ENCODE measurements around the gene ATG16L1. TPM values are rescaled to one million over a fixed set of nuclear protein-coding genes. Genes with fewer than 3 reads are reported as not detected.
A peak's percentile ranks its signal among the peaks of the same experiment; 100 is the strongest.

Gene ATG16L1
- total RNA-seq, 5 donors from 2014 or later (not counting 1 experiment from before 2014, with no cell fraction given): 73.9 to 117 (median 83.4) TPM

GRCh38 chr2:233243348-233243747 lies 8.1 kb upstream of the ATG16L1 start:
- Mint-ChIP-seq H3K27ac (peak overlapping the region; percentile 75 to 84), H3K4me1 (peaks cover 69 to 76% (median 73%) of the 10 kb centered on the region in 3 donors), H3K4me3 (no peak overlapping the region), H3K36me3 (no peaks in the 10 kb centered on the region), H3K27me3 (no peaks in the 10 kb centered on the region), H3K9me3 (no peaks in the 10 kb centered on the region)
- Histone ChIP-seq H3K27ac (ENCODE audit: low read length) (no peak overlapping the region), H3K4me1 (ENCODE audit: control insufficient read depth in 1 of 2, extremely low read depth in 1 of 2, insufficient read depth in 2 of 2, low read length in 2 of 2) (peaks cover 30 to 54% of the 10 kb centered on the region in 2 experiments), H3K9me3 (no peaks in the 10 kb centered on the region), H3K27me3 (replicated peaks in 1 of 2; ENCODE audit: control insufficient read depth in 2 of 2, extremely low read depth in 1 of 2, insufficient read depth in 2 of 2, low read length in 1 of 2) (no peaks in the 10 kb centered on the region), H3K36me3 (ENCODE audit: control insufficient read depth in 2 of 2, extremely low read depth in 1 of 2, insufficient read depth in 1 of 2, low read length in 1 of 2) (no peaks in the 10 kb centered on the region), H3K4me3 (ENCODE audit: control insufficient read depth in 1 of 2, extremely low read depth in 1 of 2, low read length in 1 of 2) (no peak overlapping the region)
- ATAC-seq (replicated peaks in 1 of 4) (no peak), DNase-seq (no peak)
- WGBS (ENCODE audit: insufficient coverage): 100% methylated on average over 3 of the region's 4 CpGs
- CTCF ChIA-PET: interaction anchor here in 1 of 2 donors (0.7 kb wide), 1 partner anchor 9 kb away, joined by 3 read pairs; no protein-coding TSS in a partner anchor
- POLR2A ChIA-PET: no interaction called here

GRCh38 chr2:233244818-233245217 lies 6.7 kb upstream of the ATG16L1 start:
- Histone ChIP-seq H3K36me3 (ENCODE audit: control insufficient read depth in 2 of 2, extremely low read depth in 1 of 2, insufficient read depth in 1 of 2, low read length in 1 of 2) (no peaks in the 10 kb centered on the region), H3K27me3 (replicated peaks in 1 of 2; ENCODE audit: control insufficient read depth in 2 of 2, extremely low read depth in 1 of 2, insufficient read depth in 2 of 2, low read length in 1 of 2) (no peaks in the 10 kb centered on the region), H3K4me3 (ENCODE audit: control insufficient read depth in 1 of 2, extremely low read depth in 1 of 2, low read length in 1 of 2) (no peak overlapping the region), H3K4me1 (ENCODE audit: control insufficient read depth in 1 of 2, extremely low read depth in 1 of 2, insufficient read depth in 2 of 2, low read length in 2 of 2) (peaks cover 34 to 45% of the 10 kb centered on the region in 2 experiments), H3K9me3 (no peaks in the 10 kb centered on the region), H3K27ac (ENCODE audit: low read length) (peak overlapping the region; percentile 10)
- CTCF ChIA-PET: no interaction called here
- H3K27me3 Mint-ChIP-seq: no peaks in the 10 kb centered on the region
- DNase-seq (no peak), ATAC-seq (replicated peaks in 1 of 4) (no peak)
- peaks cover 64 to 74% (median 72%) of the 10 kb centered on the region in 3 donors for H3K4me1 Mint-ChIP-seq
- WGBS (ENCODE audit: insufficient coverage): 80% methylated on average over 1 of the region's 5 CpGs
- H3K36me3 Mint-ChIP-seq: no peaks in the 10 kb centered on the region
- POLR2A ChIA-PET: no interaction called here
- peak overlapping the region; percentile 75 to 79 for H3K27ac Mint-ChIP-seq
- H3K4me3 Mint-ChIP-seq: no peak overlapping the region
- no peaks in the 10 kb centered on the region for H3K9me3 Mint-ChIP-seq

GRCh38 chr2:233245406-233245805 lies 6.1 kb upstream of the ATG16L1 start:
- no peaks in the 10 kb centered on the region for H3K27me3 ChIP-seq (replicated peaks in 1 of 2; ENCODE audit: control insufficient read depth in 2 of 2, extremely low read depth in 1 of 2, insufficient read depth in 2 of 2, low read length in 1 of 2)
- no peak for ATAC-seq (replicated peaks in 1 of 4)
- H3K27ac ChIP-seq (ENCODE audit: low read length): no peak overlapping the region
- DNase-seq: no peak
- H3K4me3 ChIP-seq (ENCODE audit: control insufficient read depth in 1 of 2, extremely low read depth in 1 of 2, low read length in 1 of 2): no peak overlapping the region
- ChIA-PET CTCF (no interaction called here), POLR2A (no interaction called here)
- no peaks in the 10 kb centered on the region for H3K36me3 ChIP-seq (ENCODE audit: control insufficient read depth in 2 of 2, extremely low read depth in 1 of 2, insufficient read depth in 1 of 2, low read length in 1 of 2)
- WGBS (ENCODE audit: insufficient coverage): no CpG with 5 or more reads among the region's 6 CpGs
- Mint-ChIP-seq H3K27ac (peak overlapping the region; percentile 79 to 80), H3K4me1 (peaks cover 67 to 74% (median 74%) of the 10 kb centered on the region in 3 donors), H3K27me3 (no peaks in the 10 kb centered on the region), H3K36me3 (no peaks in the 10 kb centered on the region), H3K9me3 (no peaks in the 10 kb centered on the region), H3K4me3 (no peak overlapping the region)
- no peaks in the 10 kb centered on the region for H3K9me3 ChIP-seq
- H3K4me1 ChIP-seq (ENCODE audit: control insufficient read depth in 1 of 2, extremely low read depth in 1 of 2, insufficient read depth in 2 of 2, low read length in 2 of 2): peaks cover 30 to 40% of the 10 kb centered on the region in 2 experiments

GRCh38 chr2:233247116-233247515 lies 4.4 kb upstream of the ATG16L1 start:
- Mint-ChIP-seq H3K27ac (peak overlapping the region; percentile 93 to 96), H3K27me3 (no peaks in the 10 kb centered on the region), H3K4me1 (peaks cover 59 to 69% (median 68%) of the 10 kb centered on the region in 3 donors), H3K36me3 (no peaks in the 10 kb centered on the region), H3K4me3 (peak overlapping the region in 2 of 3 donors; percentile 4 to 32), H3K9me3 (no peaks in the 10 kb centered on the region)
- CTCF ChIA-PET: interaction anchor here in 1 of 2 donors (1.1 kb wide), 1 partner anchor 78 kb away, joined by 3 read pairs; no protein-coding TSS in a partner anchor
- POLR2A ChIA-PET: no interaction called here
- Histone ChIP-seq H3K4me1 (ENCODE audit: control insufficient read depth in 1 of 2, extremely low read depth in 1 of 2, insufficient read depth in 2 of 2, low read length in 2 of 2) (peaks cover 25 to 33% of the 10 kb centered on the region in 2 experiments), H3K27me3 (replicated peaks in 1 of 2; ENCODE audit: control insufficient read depth in 2 of 2, extremely low read depth in 1 of 2, insufficient read depth in 2 of 2, low read length in 1 of 2) (no peaks in the 10 kb centered on the region), H3K9me3 (no peaks in the 10 kb centered on the region), H3K27ac (ENCODE audit: low read length) (peak overlapping the region; percentile 60), H3K4me3 (ENCODE audit: control insufficient read depth in 1 of 2, extremely low read depth in 1 of 2, low read length in 1 of 2) (no peak overlapping the region), H3K36me3 (ENCODE audit: control insufficient read depth in 2 of 2, extremely low read depth in 1 of 2, insufficient read depth in 1 of 2, low read length in 1 of 2) (no peaks in the 10 kb centered on the region)
- ATAC-seq (replicated peaks in 1 of 4): no peak
- WGBS (ENCODE audit: insufficient coverage): no CpG with 5 or more reads among the region's 2 CpGs
- no peak for DNase-seq

GRCh38 chr2:233247744-233248143 lies 3.7 kb upstream of the ATG16L1 start:
- ATAC-seq (replicated peaks in 1 of 4): peak in 3 of 4 experiments; percentile 58 to 66 (median 64)
- Mint-ChIP-seq H3K4me1 (peaks cover 59 to 72% (median 70%) of the 10 kb centered on the region in 3 donors), H3K27me3 (no peaks in the 10 kb centered on the region), H3K36me3 (peaks cover 1% of the 10 kb centered on the region), H3K4me3 (peak overlapping the region in 2 of 3 donors; percentile 4 to 32), H3K9me3 (no peaks in the 10 kb centered on the region), H3K27ac (peak overlapping the region; percentile 93 to 96)
- CTCF ChIA-PET: interaction anchor here in 1 of 2 donors (1.1 kb wide), 1 partner anchor 78 kb away, joined by 3 read pairs; no protein-coding TSS in a partner anchor
- H3K9me3 ChIP-seq: no peaks in the 10 kb centered on the region
- H3K36me3 ChIP-seq (ENCODE audit: control insufficient read depth in 2 of 2, extremely low read depth in 1 of 2, insufficient read depth in 1 of 2, low read length in 1 of 2): no peaks in the 10 kb centered on the region
- DNase-seq: peak in 8 of 35 experiments; percentile 9 to 66 (median 26)
- no peak overlapping the region for H3K4me3 ChIP-seq (ENCODE audit: control insufficient read depth in 1 of 2, extremely low read depth in 1 of 2, low read length in 1 of 2)
- H3K27me3 ChIP-seq (replicated peaks in 1 of 2; ENCODE audit: control insufficient read depth in 2 of 2, extremely low read depth in 1 of 2, insufficient read depth in 2 of 2, low read length in 1 of 2): no peaks in the 10 kb centered on the region
- POLR2A ChIA-PET: no interaction called here
- peaks cover 26 to 36% of the 10 kb centered on the region in 2 experiments for H3K4me1 ChIP-seq (ENCODE audit: control insufficient read depth in 1 of 2, extremely low read depth in 1 of 2, insufficient read depth in 2 of 2, low read length in 2 of 2)
- peak overlapping the region; percentile 60 for H3K27ac ChIP-seq (ENCODE audit: low read length)

- ChIA-PET CTCF (interaction anchor here (0.6 to 1.7 kb wide), 5 partner anchors 14 to 643 kb away, joined by 3 to 6 read pairs (median 3); no protein-coding TSS in a partner anchor), POLR2A (no interaction called here)
- no peaks in the 10 kb centered on the region for H3K9me3 ChIP-seq
- H3K36me3 ChIP-seq (ENCODE audit: control insufficient read depth in 2 of 2, extremely low read depth in 1 of 2, insufficient read depth in 1 of 2, low read length in 1 of 2): peaks cover 0 to 5% of the 10 kb centered on the region in 2 donors
- Mint-ChIP-seq H3K36me3 (peaks cover 10% of the 10 kb centered on the region), H3K9me3 (no peaks in the 10 kb centered on the region), H3K27me3 (no peaks in the 10 kb centered on the region), H3K27ac (peak overlapping the region; percentile 88 to 89), H3K4me1 (peaks cover 61 to 72% (median 72%) of the 10 kb centered on the region in 3 donors), H3K4me3 (peak overlapping the region in 1 of 3 donors; percentile 52)
- peak in 2 of 35 experiments; percentile 19 to 33 for DNase-seq
- H3K4me1 ChIP-seq (ENCODE audit: control insufficient read depth in 1 of 2, extremely low read depth in 1 of 2, insufficient read depth in 2 of 2, low read length in 2 of 2): peaks cover 37 to 48% of the 10 kb centered on the region in 2 experiments
- no peaks in the 10 kb centered on the region for H3K27me3 ChIP-seq (replicated peaks in 1 of 2; ENCODE audit: control insufficient read depth in 2 of 2, extremely low read depth in 1 of 2, insufficient read depth in 2 of 2, low read length in 1 of 2)
- WGBS (ENCODE audit: insufficient coverage): 19% methylated on average over 5 of the region's 7 CpGs
- H3K4me3 ChIP-seq (ENCODE audit: control insufficient read depth in 1 of 2, extremely low read depth in 1 of 2, low read length in 1 of 2): no peak overlapping the region
- H3K27ac ChIP-seq (ENCODE audit: low read length): peak overlapping the region; percentile 39
- ATAC-seq (replicated peaks in 1 of 4): no peak
These were observed 2.5 kb upstream of the ATG16L1 start for GRCh38 chr2:233248999-233249398.
